ENCODE data around the gene ARG1. TPM values are rescaled to one million over a fixed set of nuclear protein-coding genes. Genes with fewer than 3 reads are reported as not detected.
"Not testable (repeated sequence)": the region's sequence is repeated elsewhere in the genome, so short reads cannot be mapped to it uniquely, and the experiment has no call there.

Gene ARG1
- not detected in 2 replicates for total RNA-seq (2021)
- not detected for Bru-seq, nascent RNA
- not detected for BruChase-seq, experiment 1, labeled RNA remaining after a 2-hour chase
- not detected for BruChase-seq, experiment 2, labeled RNA remaining after a 6-hour chase
- long read RNA-seq, result 0 reads

DNA sequence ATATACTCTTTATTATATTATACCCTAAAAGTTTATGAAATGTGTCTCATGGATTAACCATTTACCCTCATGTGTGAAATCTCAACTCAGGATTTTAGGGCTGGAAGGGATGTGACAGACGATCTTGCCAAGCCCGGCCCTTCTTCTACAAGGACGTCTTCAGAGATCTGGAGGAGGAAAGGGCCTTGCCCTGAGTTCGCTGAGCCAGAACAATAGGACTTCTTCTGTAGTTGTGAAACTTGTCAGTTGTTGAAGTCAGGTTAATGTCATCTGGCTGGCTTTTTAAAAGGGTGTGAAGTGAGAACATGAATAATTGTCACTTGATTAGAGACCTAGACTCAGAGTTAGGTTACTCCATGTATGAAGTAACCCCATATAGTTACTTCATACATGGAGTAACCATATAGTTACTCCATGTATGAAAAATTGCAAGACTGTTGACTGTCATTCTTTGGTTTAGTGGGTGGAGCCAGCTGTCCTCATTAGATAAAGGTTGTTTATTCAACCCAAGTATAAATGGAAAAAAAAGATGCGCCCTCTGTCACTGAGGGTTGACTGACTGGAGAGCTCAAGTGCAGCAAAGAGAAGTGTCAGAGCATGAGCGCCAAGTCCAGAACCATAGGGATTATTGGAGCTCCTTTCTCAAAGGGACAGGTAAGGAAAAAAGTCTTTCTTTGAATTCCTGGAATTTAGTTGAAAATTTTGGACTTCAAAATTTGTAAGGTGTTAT, at the start of gene ARG1:
Gene ARG1, plus strand, starts transcription at position 541 of the 730 bp plus-strand sequence. Its CDS starts 57 bp downstream, at position 598.
- Histone ChIP-seq H3K4me3 (no peak within 1 kb of the TSS), H2AFZ (no peak within 1 kb of the TSS), H3K9me3 (ENCODE audit: insufficient read depth, low read depth) (no peaks in the 10 kb centered on the region), H4K20me1 (ENCODE audit: insufficient read depth) (no peaks in the 10 kb centered on the region), H3K9me2 (ENCODE audit: insufficient read depth) (no peaks in the 10 kb centered on the region), H3K79me2 (ENCODE audit: low read depth) (no peaks in the 10 kb centered on the region), H3K27me3 (ENCODE audit: insufficient read depth, low read depth) (no peaks in the 10 kb centered on the region), H3K4me2 (no peak within 1 kb of the TSS), H3F3A (ENCODE audit: insufficient read depth, low read depth) (no peaks in the 10 kb centered on the region), H3K36me3 (ENCODE audit: low read depth) (no peaks in the 10 kb centered on the region), H3K4me1 (replicated peaks; ENCODE audit: insufficient read depth) (no peaks in the 10 kb centered on the region), H3K27ac (no peak within 1 kb of the TSS)
- DNase-seq, result no peak
- no TSS peak for BruUV-seq (replicated peaks)
- TF ChIP-seq, protein P1, sequence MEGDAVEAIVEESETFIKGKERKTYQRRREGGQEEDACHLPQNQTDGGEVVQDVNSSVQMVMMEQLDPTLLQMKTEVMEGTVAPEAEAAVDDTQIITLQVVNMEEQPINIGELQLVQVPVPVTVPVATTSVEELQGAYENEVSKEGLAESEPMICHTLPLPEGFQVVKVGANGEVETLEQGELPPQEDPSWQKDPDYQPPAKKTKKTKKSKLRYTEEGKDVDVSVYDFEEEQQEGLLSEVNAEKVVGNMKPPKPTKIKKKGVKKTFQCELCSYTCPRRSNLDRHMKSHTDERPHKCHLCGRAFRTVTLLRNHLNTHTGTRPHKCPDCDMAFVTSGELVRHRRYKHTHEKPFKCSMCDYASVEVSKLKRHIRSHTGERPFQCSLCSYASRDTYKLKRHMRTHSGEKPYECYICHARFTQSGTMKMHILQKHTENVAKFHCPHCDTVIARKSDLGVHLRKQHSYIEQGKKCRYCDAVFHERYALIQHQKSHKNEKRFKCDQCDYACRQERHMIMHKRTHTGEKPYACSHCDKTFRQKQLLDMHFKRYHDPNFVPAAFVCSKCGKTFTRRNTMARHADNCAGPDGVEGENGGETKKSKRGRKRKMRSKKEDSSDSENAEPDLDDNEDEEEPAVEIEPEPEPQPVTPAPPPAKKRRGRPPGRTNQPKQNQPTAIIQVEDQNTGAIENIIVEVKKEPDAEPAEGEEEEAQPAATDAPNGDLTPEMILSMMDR (conservative IDR thresholded peaks at IDR 0.05), result no peak
- no peak for TF ChIP-seq EZH2 (IDR thresholded peaks at IDR 0.05; ENCODE audit: low read depth)
- intact Hi-C loops (cut with micrococcal nuclease; ENCODE audit: unreplicated experiment), result no loop called here
- ChIA-PET CTCF (no interaction called here), POLR2A (ENCODE audit: unreplicated experiment) (no interaction called here)

DNA sequence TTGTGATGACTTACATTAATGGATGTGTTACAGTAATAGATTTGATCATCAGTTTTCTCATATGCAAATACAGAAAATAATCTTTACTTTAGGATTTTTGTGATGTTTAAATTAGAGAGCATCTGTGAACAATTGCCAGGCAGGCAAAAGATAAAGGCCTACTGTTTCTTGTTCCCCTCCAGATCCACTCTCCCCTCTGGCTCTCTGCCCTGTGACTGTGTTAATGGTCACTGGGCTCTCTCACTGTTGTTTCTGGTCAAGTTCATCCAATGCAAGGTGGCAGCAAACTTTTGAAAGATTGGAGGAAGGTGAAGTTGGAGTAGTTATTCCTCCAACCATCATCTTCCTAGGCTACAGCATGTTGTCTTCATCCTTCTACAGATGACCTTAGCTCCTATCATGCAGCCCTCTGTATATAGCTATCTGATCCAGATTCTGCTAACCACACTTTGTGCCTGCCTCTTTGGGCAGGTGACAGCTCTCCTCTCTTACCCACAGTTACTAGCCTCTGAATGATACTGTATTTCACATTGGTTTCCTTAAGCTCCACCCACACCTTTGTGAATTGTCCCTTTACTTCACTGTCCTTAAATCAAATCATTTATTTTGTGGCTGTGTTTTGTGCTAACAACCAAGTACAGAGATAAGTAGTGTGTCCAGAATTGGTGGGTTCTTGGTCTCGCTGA, 48.9 kb upstream of the ARG1 start:
- Histone ChIP-seq H3K4me3 (no peak overlapping the region), H3K9me2 (ENCODE audit: insufficient read depth) (no peaks in the 10 kb centered on the region), H3K4me1 (replicated peaks; ENCODE audit: insufficient read depth) (no peaks in the 10 kb centered on the region), H2AFZ (no peak overlapping the region), H3K27ac (no peak overlapping the region), H3K9me3 (ENCODE audit: insufficient read depth, low read depth) (no peaks in the 10 kb centered on the region), H3K79me2 (ENCODE audit: low read depth) (no peaks in the 10 kb centered on the region), H3K27me3 (ENCODE audit: insufficient read depth, low read depth) (no peaks in the 10 kb centered on the region), H3K4me2 (no peak overlapping the region), H3F3A (ENCODE audit: insufficient read depth, low read depth) (no peaks in the 10 kb centered on the region), H4K20me1 (ENCODE audit: insufficient read depth) (no peaks in the 10 kb centered on the region), H3K36me3 (ENCODE audit: low read depth) (no peaks in the 10 kb centered on the region)
- DNase-seq, result no peak
- no peak for TF ChIP-seq EZH2 (IDR thresholded peaks at IDR 0.05; ENCODE audit: low read depth)
- intact Hi-C loops (cut with micrococcal nuclease; ENCODE audit: unreplicated experiment), result no loop called here
- ChIA-PET CTCF (no interaction called here), POLR2A (ENCODE audit: unreplicated experiment) (no interaction called here)
- no TSS peak for BruUV-seq (replicated peaks)

DNA sequence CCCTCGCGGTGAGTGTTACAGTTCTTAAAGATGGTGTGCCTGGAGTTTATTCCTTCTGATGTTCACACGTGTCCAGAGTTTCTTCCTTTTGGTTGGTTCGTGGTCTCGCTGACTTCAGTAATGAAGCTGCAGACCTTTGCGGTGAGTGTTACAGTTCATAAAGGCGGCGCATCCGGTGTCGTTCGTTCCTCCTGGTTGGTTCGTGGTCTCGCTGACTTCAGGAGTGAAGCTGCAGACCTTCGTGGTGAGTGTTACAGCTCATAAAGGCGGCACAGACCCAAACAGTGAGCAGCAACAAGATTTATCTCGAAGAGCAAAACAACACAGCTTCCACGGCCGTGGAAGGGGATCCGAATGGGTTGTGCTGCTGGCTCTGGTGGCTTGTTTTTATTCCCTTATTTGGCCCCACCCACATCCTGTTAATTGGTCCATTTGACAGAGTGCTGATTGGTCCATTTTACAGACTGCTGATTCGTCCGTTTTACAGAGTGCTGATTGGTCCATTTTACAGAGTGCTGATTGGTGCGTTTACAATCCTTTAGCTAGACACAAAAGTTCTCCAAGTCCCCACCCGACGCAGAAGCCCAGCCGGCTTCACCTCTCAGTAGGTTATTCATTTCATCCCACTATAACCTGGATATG, 48.2 kb upstream of the ARG1 start:
- H3K4me3 ChIP-seq, result no peak overlapping the region
- no peak overlapping the region for H3K27ac ChIP-seq
- H4K20me1 ChIP-seq (ENCODE audit: insufficient read depth), result no peaks in the 10 kb centered on the region
- H3K36me3 ChIP-seq (ENCODE audit: low read depth), result no peaks in the 10 kb centered on the region
- H3K79me2 ChIP-seq (ENCODE audit: low read depth), result no peaks in the 10 kb centered on the region
- CTCF ChIA-PET, result no interaction called here
- H2AFZ ChIP-seq, result no peak overlapping the region
- no peaks in the 10 kb centered on the region for H3K9me3 ChIP-seq (ENCODE audit: insufficient read depth, low read depth)
- intact Hi-C loops (cut with micrococcal nuclease; ENCODE audit: unreplicated experiment), result no loop called here
- no peak for DNase-seq
- H3F3A ChIP-seq (ENCODE audit: insufficient read depth, low read depth), result no peaks in the 10 kb centered on the region
- BruUV-seq (replicated peaks), result no TSS peak
- TF ChIP-seq, protein P1 (conservative IDR thresholded peaks at IDR 0.05), result no peak
- no peak for TF ChIP-seq EZH2 (IDR thresholded peaks at IDR 0.05; ENCODE audit: low read depth)
- no peaks in the 10 kb centered on the region for H3K9me2 ChIP-seq (ENCODE audit: insufficient read depth)
- no peaks in the 10 kb centered on the region for H3K4me1 ChIP-seq (replicated peaks; ENCODE audit: insufficient read depth)
- no peak overlapping the region for H3K4me2 ChIP-seq
- no peaks in the 10 kb centered on the region for H3K27me3 ChIP-seq (ENCODE audit: insufficient read depth, low read depth)
- POLR2A ChIA-PET (ENCODE audit: unreplicated experiment), result no interaction called here

DNA sequence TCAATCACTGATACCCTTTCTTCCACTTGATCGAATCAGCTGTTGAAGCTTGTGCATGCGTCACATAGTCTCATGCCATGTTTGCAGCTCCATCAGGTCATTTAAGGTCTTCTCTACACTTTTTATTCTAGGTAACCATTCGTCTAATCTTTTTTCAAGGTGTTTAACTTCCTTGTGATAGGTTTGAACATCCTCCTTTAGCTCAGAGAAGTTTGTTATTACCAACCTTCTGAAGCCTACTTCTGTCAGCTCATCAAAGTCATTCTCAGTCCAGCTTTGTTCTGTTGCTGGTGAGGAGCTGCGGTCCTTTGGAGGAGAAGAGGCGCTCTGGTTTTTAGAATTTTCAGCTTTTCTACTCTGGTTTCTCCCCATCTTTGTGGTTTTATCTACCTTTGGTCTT, 42.1 kb upstream of the ARG1 start:
- H3K36me3 ChIP-seq (ENCODE audit: low read depth); H3F3A ChIP-seq (ENCODE audit: insufficient read depth, low read depth); H3K9me2 ChIP-seq (ENCODE audit: insufficient read depth); H2AFZ ChIP-seq; H3K9me3 ChIP-seq (ENCODE audit: insufficient read depth, low read depth); H3K79me2 ChIP-seq (ENCODE audit: low read depth); CTCF ChIA-PET; H3K4me2 ChIP-seq; BruUV-seq (replicated peaks); H4K20me1 ChIP-seq (ENCODE audit: insufficient read depth); DNase-seq; H3K27me3 ChIP-seq (ENCODE audit: insufficient read depth, low read depth); H3K4me3 ChIP-seq; POLR2A ChIA-PET (ENCODE audit: unreplicated experiment); H3K27ac ChIP-seq; H3K4me1 ChIP-seq (replicated peaks; ENCODE audit: insufficient read depth): not testable (repeated sequence)
- intact Hi-C loops (cut with micrococcal nuclease; ENCODE audit: unreplicated experiment), result loop anchor here (5.0 kb wide), 1 partner anchor 414 kb away; no protein-coding TSS in a partner anchor

DNA sequence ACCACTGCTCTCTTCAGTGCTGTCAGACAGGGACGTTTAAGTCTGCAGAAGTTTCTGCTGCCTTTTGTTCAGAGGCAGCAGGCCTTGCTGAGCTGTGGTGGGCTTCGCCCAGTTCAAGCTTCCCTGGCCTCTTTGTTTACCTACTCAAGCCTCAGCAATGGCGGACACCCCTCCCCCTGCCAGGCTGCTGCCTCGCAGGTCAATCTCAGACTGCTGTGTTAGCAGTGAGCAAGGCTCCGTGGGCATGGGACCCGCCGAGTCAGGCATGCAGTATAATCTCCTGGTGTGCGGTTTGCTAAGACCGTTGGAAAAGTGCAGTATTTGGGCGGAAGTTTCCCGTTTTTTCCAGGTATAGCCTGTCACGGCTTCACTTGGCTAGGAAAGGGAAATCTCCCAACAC, 41.3 kb upstream of the ARG1 start:
- DNase-seq; H3K4me3 ChIP-seq; BruUV-seq (replicated peaks); H4K20me1 ChIP-seq (ENCODE audit: insufficient read depth); H3K9me2 ChIP-seq (ENCODE audit: insufficient read depth); H3K27me3 ChIP-seq (ENCODE audit: insufficient read depth, low read depth); POLR2A ChIA-PET (ENCODE audit: unreplicated experiment); H3K36me3 ChIP-seq (ENCODE audit: low read depth); H3K4me1 ChIP-seq (replicated peaks; ENCODE audit: insufficient read depth); H3K9me3 ChIP-seq (ENCODE audit: insufficient read depth, low read depth); CTCF ChIA-PET; H3K27ac ChIP-seq; H2AFZ ChIP-seq; H3K79me2 ChIP-seq (ENCODE audit: low read depth); H3K4me2 ChIP-seq; H3F3A ChIP-seq (ENCODE audit: insufficient read depth, low read depth): not testable (repeated sequence)
- intact Hi-C loops (cut with micrococcal nuclease; ENCODE audit: unreplicated experiment), result loop anchor here (5.0 kb wide), 1 partner anchor 414 kb away; no protein-coding TSS in a partner anchor
